ENCODE results near the gene PRR18. TPM values are rescaled to one million over a fixed set of nuclear protein-coding genes. Genes with fewer than 3 reads are reported as not detected.

The PRR18 gene
- total RNA-seq, 1 experiment from 2014 or later = not detected

- ATAC-seq (no peak), DNase-seq (ENCODE audit: low read depth, low spot score) (no peak)
- Histone ChIP-seq H3K36me3 (ENCODE audit: control insufficient read depth in 1 of 2, insufficient read depth in 2 of 2, low read length in 2 of 2) (no peaks in the 10 kb centered on the region), H3K27ac (ENCODE audit: low read depth, low read length) (no peak overlapping the region), H3K27me3 (ENCODE audit: insufficient read depth, low read length) (peaks cover 4% of the 10 kb centered on the region), H3K9me2 (ENCODE audit: insufficient read depth) (no peaks in the 10 kb centered on the region), H3K4me3 (replicated peaks in 1 of 2; ENCODE audit: low read depth in 1 of 2, low read length in 2 of 2) (no peak overlapping the region), H3K4me2 (ENCODE audit: low read length) (no peak overlapping the region), H3K79me2 (ENCODE audit: insufficient read depth, low read length) (no peaks in the 10 kb centered on the region), H2AFZ (ENCODE audit: low read depth, low read length, poor library complexity, severe bottlenecking) (no peak overlapping the region), H4K20me1 (ENCODE audit: insufficient read depth) (no peaks in the 10 kb centered on the region), H3K9me3 (ENCODE audit: control insufficient read depth in 1 of 2, insufficient read depth in 1 of 2, low read depth in 1 of 2, low read length in 2 of 2) (no peaks in the 10 kb centered on the region), H3K9ac (ENCODE audit: low read length) (no peak overlapping the region), H3K4me1 (ENCODE audit: control insufficient read depth in 1 of 2, insufficient read depth in 2 of 2, low read length in 2 of 2) (no peaks in the 10 kb centered on the region)
- intact Hi-C loops (cut with micrococcal nuclease) = no loop called here
- TF ChIP-seq, protein P1, sequence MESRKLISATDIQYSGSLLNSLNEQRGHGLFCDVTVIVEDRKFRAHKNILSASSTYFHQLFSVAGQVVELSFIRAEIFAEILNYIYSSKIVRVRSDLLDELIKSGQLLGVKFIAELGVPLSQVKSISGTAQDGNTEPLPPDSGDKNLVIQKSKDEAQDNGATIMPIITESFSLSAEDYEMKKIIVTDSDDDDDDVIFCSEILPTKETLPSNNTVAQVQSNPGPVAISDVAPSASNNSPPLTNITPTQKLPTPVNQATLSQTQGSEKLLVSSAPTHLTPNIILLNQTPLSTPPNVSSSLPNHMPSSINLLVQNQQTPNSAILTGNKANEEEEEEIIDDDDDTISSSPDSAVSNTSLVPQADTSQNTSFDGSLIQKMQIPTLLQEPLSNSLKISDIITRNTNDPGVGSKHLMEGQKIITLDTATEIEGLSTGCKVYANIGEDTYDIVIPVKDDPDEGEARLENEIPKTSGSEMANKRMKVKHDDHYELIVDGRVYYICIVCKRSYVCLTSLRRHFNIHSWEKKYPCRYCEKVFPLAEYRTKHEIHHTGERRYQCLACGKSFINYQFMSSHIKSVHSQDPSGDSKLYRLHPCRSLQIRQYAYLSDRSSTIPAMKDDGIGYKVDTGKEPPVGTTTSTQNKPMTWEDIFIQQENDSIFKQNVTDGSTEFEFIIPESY (IDR thresholded peaks at IDR 0.05; ENCODE audit: extremely low read depth, insufficient replicate concordance, low read length) = no peak
- TF ChIP-seq YY1 (IDR thresholded peaks at IDR 0.05; ENCODE audit: extremely low read depth, insufficient replicate concordance, low read depth, low read length) (no peak), RAD21 (IDR thresholded peaks at IDR 0.05; ENCODE audit: low read depth) (no peak)
- BruUV-seq (replicated peaks) = no TSS peak
- POLR2A ChIA-PET = no interaction called here
- RAD21 ChIA-PET (ENCODE audit: low non-redundant PET in 1 of 2, low total read pairs in 2 of 2, uncharacterized antibody in 2 of 2, unreplicated experiment in 2 of 2) = no interaction called here
- CTCF ChIA-PET = no interaction called here
Observed at GRCh38 chr6:166352923-166353322, 44.7 kb upstream of the PRR18 start.

DNA sequence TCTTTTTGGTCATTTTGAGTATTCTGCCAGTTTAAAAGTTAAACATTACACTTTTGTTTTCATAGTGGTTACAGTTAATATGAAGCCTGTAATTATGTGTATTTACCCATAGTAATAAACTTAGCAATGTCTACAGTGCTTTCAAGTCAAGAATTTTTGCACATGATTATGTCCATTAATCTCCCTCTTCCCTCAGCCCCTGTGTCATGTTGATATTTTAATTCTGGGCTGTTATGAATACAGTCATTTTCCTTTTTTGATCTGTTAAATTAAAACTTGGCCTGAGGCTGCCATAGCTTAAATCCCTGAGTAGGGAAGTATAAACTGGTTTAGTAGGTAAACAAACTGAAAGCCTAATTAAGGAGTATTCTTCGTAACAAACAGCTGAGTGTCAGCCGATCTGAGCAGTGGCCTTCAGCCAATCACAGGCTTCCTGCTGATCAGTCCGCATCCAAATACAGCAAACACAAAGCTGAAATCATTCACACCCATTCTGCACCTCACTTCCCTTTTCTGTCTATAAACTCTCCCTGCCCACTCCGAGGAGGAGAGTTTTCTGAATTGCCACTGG is 43.6 kb upstream of the PRR18 start:
- DNase-seq (ENCODE audit: low read depth, low spot score) (no peak), ATAC-seq (no peak)
- Histone ChIP-seq H3K79me2 (ENCODE audit: insufficient read depth, low read length) (no peaks in the 10 kb centered on the region), H3K9ac (ENCODE audit: low read length) (no peak overlapping the region), H3K27me3 (ENCODE audit: insufficient read depth, low read length) (no peaks in the 10 kb centered on the region; the same call in none of the 2 replicates), H3K27ac (ENCODE audit: low read depth, low read length) (no peak overlapping the region), H3K36me3 (ENCODE audit: control insufficient read depth in 1 of 2, insufficient read depth in 2 of 2, low read length in 2 of 2) (no peaks in the 10 kb centered on the region), H3K4me3 (replicated peaks in 1 of 2; ENCODE audit: low read depth in 1 of 2, low read length in 2 of 2) (no peak overlapping the region), H2AFZ (ENCODE audit: low read depth, low read length, poor library complexity, severe bottlenecking) (no peak overlapping the region), H3K9me2 (ENCODE audit: insufficient read depth) (no peaks in the 10 kb centered on the region), H3K9me3 (ENCODE audit: control insufficient read depth in 1 of 2, insufficient read depth in 1 of 2, low read depth in 1 of 2, low read length in 2 of 2) (no peaks in the 10 kb centered on the region), H3K4me1 (ENCODE audit: control insufficient read depth in 1 of 2, insufficient read depth in 2 of 2, low read length in 2 of 2) (no peaks in the 10 kb centered on the region), H3K4me2 (ENCODE audit: low read length) (no peak overlapping the region), H4K20me1 (ENCODE audit: insufficient read depth) (no peaks in the 10 kb centered on the region)
- ChIA-PET POLR2A (no interaction called here), RAD21 (ENCODE audit: low non-redundant PET in 1 of 2, low total read pairs in 2 of 2, uncharacterized antibody in 2 of 2, unreplicated experiment in 2 of 2) (no interaction called here), CTCF (no interaction called here)
- intact Hi-C loops (cut with micrococcal nuclease) = no loop called here
- BruUV-seq (replicated peaks) = no TSS peak
- TF ChIP-seq POLR2A (IDR thresholded peaks at IDR 0.05; ENCODE audit: borderline replicate concordance, extremely low read depth, insufficient read depth, insufficient read length) = no peak
- no peak for TF ChIP-seq EZH2 (IDR thresholded peaks at IDR 0.05)
- TF ChIP-seq FOSL1 (IDR thresholded peaks at IDR 0.05; ENCODE audit: low read depth) = no peak
- TF ChIP-seq TCF7L2 (IDR thresholded peaks at IDR 0.05; ENCODE audit: borderline replicate concordance, extremely low read depth, insufficient read depth, insufficient read length) = no peak
- TF ChIP-seq SRF (IDR thresholded peaks at IDR 0.05; ENCODE audit: low read depth) = no peak
- no peak for TF ChIP-seq RAD21 (IDR thresholded peaks at IDR 0.05; ENCODE audit: low read depth)
- no peak for TF ChIP-seq SIN3A (IDR thresholded peaks at IDR 0.05; ENCODE audit: low read depth)
- TF ChIP-seq JUND (IDR thresholded peaks at IDR 0.05) = no peak
- TF ChIP-seq ZNF274 (IDR thresholded peaks at IDR 0.05; ENCODE audit: low read depth, low read length) = no peak
- TF ChIP-seq, protein P1 (IDR thresholded peaks at IDR 0.05; ENCODE audit: extremely low read depth, insufficient replicate concordance, low read length) = no peak
